Measurements from ENCODE around the gene HHAT.

- TF ChIP-seq SUZ12 (IDR thresholded peaks at IDR 0.05; ENCODE audit: extremely low read depth, insufficient read depth, insufficient read length): no peak
- no peak for TF ChIP-seq ZNF274 (IDR thresholded peaks at IDR 0.05; ENCODE audit: low read depth, low read length)
Measured at GRCh38 chr1:210650403-210650802, 321.7 kb downstream of the HHAT start.
